ENCODE data around the gene FBN2.

- TF ChIP-seq CTCF (IDR thresholded peaks at IDR 0.05) (no peak), POLR2A (IDR thresholded peaks at IDR 0.05) (no peak)
Observed at GRCh38 chr5:128317481-128317880, 220.6 kb downstream of the FBN2 start.
